Heart left ventricle (tissue), 16 donors: ENCODE data around the gene MEG3. TPM values are rescaled to one million over a fixed set of nuclear protein-coding genes. Genes with fewer than 3 reads are reported as not detected.

Experiments
- ATAC-seq, 4 donors: fragments of 200-7000 bp; cut with Tn5 transposase; one replicate each; pipeline ENCODE4 v1.9.1; 2020 to 2022; ENCODE audit warnings: moderate library complexity in 4 of 4, mild to moderate bottlenecking in 3 of 4, moderate number of reproducible peaks in 1 of 4
- DNase-seq, 5 donors: peaks; one replicate each; pipeline ENCODE4 v3.0.0-alpha.2; 2020
- H3K27ac ChIP-seq, 12 donors: fragments of 200-600 bp; sonication (generic) in 4 of 12; one replicate each; pipeline versions ENCODE4 v1.5.0 to v1.8.0; 2016 to 2022; ENCODE audit warnings: mild to moderate bottlenecking in 2 of 12
- H3K27me3 ChIP-seq, 9 donors: fragments of 200-600 bp; sonication (generic) in 2 of 9; one replicate each; pipeline versions ENCODE4 v1.5.1 to v1.8.0; 2016 to 2022; ENCODE audit warnings: mild to moderate bottlenecking in 3 of 9
- H3K36me3 ChIP-seq, 9 donors: fragments of 200-600 bp; sonication (generic) in 2 of 9; one replicate each; pipeline versions ENCODE4 v1.5.0 to v1.8.0; 2018 to 2022; ENCODE audit warnings: mild to moderate bottlenecking in 2 of 9
- H3K4me1 ChIP-seq, 12 donors: fragments of 200-600 bp; sonication (generic) in 4 of 12; one replicate each; pipeline versions ENCODE4 v1.5.0 to v1.8.0; 2016 to 2022; ENCODE audit warnings: mild to moderate bottlenecking in 3 of 12
- H3K4me3 ChIP-seq, 12 donors: fragments of 200-600 bp; sonication (generic) in 4 of 12; one replicate each; pipeline versions ENCODE4 v1.5.0 to v1.8.0; 2017 to 2022; ENCODE audit warnings: mild to moderate bottlenecking in 9 of 12, moderate library complexity in 4 of 12
- H3K9me3 ChIP-seq, 12 donors: fragments of 200-600 bp; sonication (generic) in 4 of 12; one replicate each; pipeline versions ENCODE4 v1.5.0 to v1.8.0; 2016 to 2022; ENCODE audit warnings: mild to moderate bottlenecking in 1 of 12
- CTCF ChIP-seq, 12 donors: fragments of 200-600 bp; sonication (generic) in 4 of 12; IDR thresholded peaks; one replicate each; pipeline versions ENCODE4 v1.5.0 to v1.8.0; 2018 to 2022; ENCODE audit warnings: antibody characterized with exemption in 12 of 12, mild to moderate bottlenecking in 5 of 12
- POLR2A ChIP-seq, 2 donors: fragments of 450-650 bp; IDR thresholded peaks; one replicate each; pipeline ENCODE4 v1.6.1; 2017; ENCODE audit warnings: antibody characterized with exemption in 2 of 2, mild to moderate bottlenecking in 2 of 2, moderate library complexity in 2 of 2
- WGBS, 4 donors: extraction: QIAGEN DNeasy Blood & Tissue Kit in 2 of 4; methylation state at CpG; one replicate each; pipeline versions ENCODE4 v1.1.5 to v1.1.7; 2013 to 2018; 5-methylcytosine and 5-hydroxymethylcytosine counted together
- intact Hi-C, 10 donors: fragments of 100-400 bp; cut with DNase I; formaldehyde crosslinking; loops; one replicate each; pipeline versions ENCODE4 v1.11.1 to v1.14.2; 2022
- polyA plus RNA-seq, 2 donors: library from polyadenylated mRNA; stranded (reverse); fragments of 200-250 nt; gene quantifications; one replicate each; pipeline ENCODE4 v1.2.3, GENCODE V29; 2013
- total RNA-seq, 9 donors: library from RNA; depleted of rRNA in 2 of 9; stranded (reverse); fragments of >200 nt in 2 of 9; fragmentation: NEBNext Ultra II Directional in 3 of 9; extraction: Animal tissue kit (Norgen Biotek cat#: 25700) in 3 of 9; gene quantifications; one replicate each; pipeline versions ENCODE4 v1.1.0 to v1.2.4, GENCODE V29; 2016 to 2023
- donor health status: ischemic (EF 13 %, LVEDD 7.1; RV severe dilation, severe dysfunction).
- donor health status: healthy with polysubstance abuse.
- donor health status: DM: no; HTN: yes; CAD: no.
- donor health status: DM: no; HTN: no; CAD: no.
- donor health status: ischemic (EF 25% LVEDD 6.9; RV normal size, moderate dysfunction).
- donor health status: ischemic (EF 25% LVEDD 5.7; RV mildly dilated, moderate dysfunction).
- donor health status: healthy.
- donor health status: DM: yes; HTN: yes; CAD: no.
- donor health status: ischemic (EF 35%, LVEDD 5.7; RV mildly dilated, moderate dysfunction).
- donor health status: nonischemic (EF 11% LVEDD 7.7; RV severe dilation, severe dysfunction).
- donor health status: DM: yes; HTN: yes; CAD: no.
- donor health status: PGD.
- donor health status: ischemic (EF 29% LVEDD 5.4; RV normal size, mild dysfunction).
- donor health status: nonischemic (EF 23%, LVEDD 6.1; RV moderate dilation, normal function).

Gene MEG3
- total and polyA plus RNA-seq, 11 donors = 3.6 to 37.7 (median 9.9) TPM

GRCh38 chr14:100856056-100856950, 30.4 kb downstream of the MEG3 start:
- intact Hi-C loops = loop anchor here in 1 of 10 donors (10.0 kb wide), 1 partner anchor 378 kb away; no protein-coding TSS in a partner anchor
- ATAC-seq (no peak), DNase-seq (peak in 2 of 5 donors; percentile 13 to 24)
- peaks cover 0 to 3% (median 0%) of the 10 kb centered on the region in 12 donors for H3K4me1 ChIP-seq
- H3K27ac ChIP-seq = no peak overlapping the region
- 82 to 89% (median 83%) methylated on average over 16 to 20 of the region's 20 CpGs for WGBS, 4 donors
- peaks cover 0 to 13% (median 0%) of the 10 kb centered on the region in 9 donors for H3K27me3 ChIP-seq
- H3K4me3 ChIP-seq = no peak overlapping the region
- no peaks in the 10 kb centered on the region for H3K9me3 ChIP-seq
- no peaks in the 10 kb centered on the region for H3K36me3 ChIP-seq
- TF ChIP-seq POLR2A (IDR thresholded peaks at IDR 0.05) (no peak), CTCF (IDR thresholded peaks at IDR 0.05) (no peak)

- Histone ChIP-seq H3K4me1 (no peaks in the 10 kb centered on the region), H3K36me3 (no peaks in the 10 kb centered on the region), H3K27me3 (peaks cover 0 to 13% (median 0%) of the 10 kb centered on the region in 9 donors), H3K27ac (no peak overlapping the region), H3K9me3 (no peaks in the 10 kb centered on the region), H3K4me3 (no peak overlapping the region)
- TF ChIP-seq CTCF (IDR thresholded peaks at IDR 0.05) = no peak
- TF ChIP-seq POLR2A (IDR thresholded peaks at IDR 0.05) = no peak
- no peak for ATAC-seq
- intact Hi-C loops = loop anchor here in 1 of 10 donors (10.0 kb wide), 1 partner anchor 377 kb away; no protein-coding TSS in a partner anchor
- DNase-seq = peak in 2 of 5 donors; percentile 13 to 30
- 76 to 81% (median 78%) methylated on average over 14 of the region's 14 CpGs for WGBS, 4 donors
These were observed 31.5 kb downstream of the MEG3 start for GRCh38 chr14:100857233-100857922.

GRCh38 chr14:100857923-100858837, 32.3 kb downstream of the MEG3 start:
- DNase-seq = peak in 3 of 5 donors; percentile 13 to 39 (median 13)
- H3K9me3 ChIP-seq = no peaks in the 10 kb centered on the region

More at GRCh38 chr14:100857923-100858837, 32.3 kb downstream of the MEG3 start:
- Histone ChIP-seq H3K4me1 (no peaks in the 10 kb centered on the region), H3K27ac (no peak overlapping the region), H3K27me3 (peaks cover 0 to 13% (median 0%) of the 10 kb centered on the region in 9 donors), H3K36me3 (no peaks in the 10 kb centered on the region), H3K4me3 (no peak overlapping the region)
- ATAC-seq = no peak
- intact Hi-C loops = loop anchor here in 1 of 10 donors (10.0 kb wide), 1 partner anchor 377 kb away; no protein-coding TSS in a partner anchor
- no peak for TF ChIP-seq POLR2A (IDR thresholded peaks at IDR 0.05)
- TF ChIP-seq CTCF (IDR thresholded peaks at IDR 0.05) = no peak
- 76 to 84% (median 78%) methylated on average over 16 to 17 of the region's 17 CpGs for WGBS, 4 donors
